HepG2 (cell line): ENCODE data around the gene ARHGAP45. TPM values are rescaled to one million over a fixed set of nuclear protein-coding genes. Genes with fewer than 3 reads are reported as not detected.

Experiments
- CEBPG ChIP-seq: IDR thresholded peaks from 2 replicates; pipeline ENCODE4 v1.6.1; 2016
- DNMT3B ChIP-seq: conservative IDR thresholded peaks from 2 replicates; pipeline ENCODE4 v1.6.1; 2016; ENCODE audit warnings: missing biosample characterization, control low read depth
- DR1 ChIP-seq: sonication (generic); formaldehyde crosslinking; IDR thresholded peaks from 2 replicates; pipeline ENCODE4 v1.8.0; 2021; ENCODE audit warnings: mild to moderate bottlenecking, missing genetic modification reagents, inconsistent platforms
- EZH2 ChIP-seq: conservative IDR thresholded peaks from 2 replicates; pipeline ENCODE4 v1.6.1; 2012; ENCODE audit warnings: mild to moderate bottlenecking, low read depth, low read length, moderate library complexity
- IKZF1 ChIP-seq: fragments of 450-650 bp; IDR thresholded peaks from 2 replicates; pipeline ENCODE4 v1.7.1; 2016
- NR2C2 ChIP-seq: sonication (generic); formaldehyde crosslinking; IDR thresholded peaks from 2 replicates; pipeline ENCODE4 v1.4.0; 2020; ENCODE audit warnings: missing genetic modification reagents, mild to moderate bottlenecking, moderate library complexity, borderline replicate concordance
- POLR2AphosphoS2 ChIP-seq: IDR thresholded peaks from 2 replicates; pipeline ENCODE4 v1.6.1; 2011; ENCODE audit warnings: low read depth, low read length, improper control_type of control experiment
- TAF1 ChIP-seq: sonication (generic); formaldehyde crosslinking; IDR thresholded peaks from 2 replicates; pipeline ENCODE4 v1.4.0; 2020; ENCODE audit warnings: missing genetic modification reagents
- TAF15 ChIP-seq: fragments of 200-400 bp; formaldehyde crosslinking; IDR thresholded peaks from one replicate; pipeline ENCODE4 v1.6.1; 2018; ENCODE audit warnings: mild to moderate bottlenecking, low read depth, low read length; ENCODE audit not compliant: poor library complexity, severe bottlenecking
- U2AF1 ChIP-seq: fragments of 200-400 bp; formaldehyde crosslinking; optimal IDR thresholded peaks from 2 replicates; pipeline ENCODE3; 2017; ENCODE audit warnings: mild to moderate bottlenecking, low read depth, low read length
- YY1 ChIP-seq: IDR thresholded peaks from 2 replicates; pipeline ENCODE4 v1.6.1; 2011; ENCODE audit warnings: low read length, low read depth, moderate library complexity, mild to moderate bottlenecking; ENCODE audit not compliant: insufficient read depth, insufficient replicate concordance
- ZEB1 ChIP-seq: IDR thresholded peaks from 2 replicates; pipeline ENCODE4 v1.6.1; 2012; ENCODE audit warnings: mild to moderate bottlenecking, low read depth, inconsistent platforms; ENCODE audit not compliant: insufficient replicate concordance
- ZNF17 ChIP-seq: sonication (generic); formaldehyde crosslinking; IDR thresholded peaks from 2 replicates; pipeline ENCODE4 v1.5.0; 2020; ENCODE audit warnings: mild to moderate bottlenecking, missing genetic modification reagents
- ZNF232 ChIP-seq: sonication (generic); formaldehyde crosslinking; IDR thresholded peaks from 2 replicates; pipeline ENCODE4 v1.4.0; 2020; ENCODE audit warnings: missing genetic modification reagents, borderline replicate concordance
- ZNF780A ChIP-seq: sonication (generic); formaldehyde crosslinking; IDR thresholded peaks from 2 replicates; pipeline ENCODE4 v1.8.0; 2022; ENCODE audit warnings: mild to moderate bottlenecking, missing genetic modification reagents, moderate library complexity
- ZNF816 ChIP-seq: sonication (generic); formaldehyde crosslinking; IDR thresholded peaks from 2 replicates; pipeline ENCODE4 v1.8.0; 2022; ENCODE audit warnings: missing genetic modification reagents, mild to moderate bottlenecking, borderline replicate concordance
- polyA plus RNA-seq, 8 experiments: library from polyadenylated mRNA; depleted of rRNA in 3 of 8; stranded (reverse) in 7 of 8; unstranded in 1 of 8; fragments of >200 nt; fragmentation: Illumina TruSeq in 4 of 8; extraction: Trizol in 4 of 8; gene quantifications; 2 replicates each; pipeline versions ENCODE4 v1.2.1 to v1.2.3, GENCODE V29; 2011 to 2016; ENCODE audit warnings: low read depth in 4 of 8, missing spikeins in 1 of 8, mixed read lengths in 1 of 8; ENCODE audit not compliant: insufficient read depth in 1 of 8
- total RNA-seq, 5 experiments: library from RNA; depleted of rRNA; stranded (reverse); fragments of >200 nt; fragmentation: Illumina TruSeq; extraction: Trizol; gene quantifications; 2 replicates each; pipeline ENCODE4 v1.2.3, GENCODE V29; 2016; ENCODE audit warnings: low read depth in 1 of 5
- TF ChIP-seq, protein P1 (sequence below): sonication (generic); formaldehyde crosslinking; IDR thresholded peaks from 2 replicates; pipeline ENCODE4 v1.4.0; 2020; ENCODE audit warnings: mild to moderate bottlenecking, missing genetic modification reagents, borderline replicate concordance
- TF ChIP-seq, protein P2 (sequence below): sonication (generic); formaldehyde crosslinking; IDR thresholded peaks from 2 replicates; pipeline ENCODE4 v1.4.0; 2020; ENCODE audit warnings: missing genetic modification reagents
- TF ChIP-seq, protein P3 (sequence below): sonication (generic); formaldehyde crosslinking; IDR thresholded peaks from 2 replicates; pipeline ENCODE4 v1.5.0; 2020; ENCODE audit warnings: mild to moderate bottlenecking, missing genetic modification reagents
- TF ChIP-seq, protein P4 (sequence below): sonication (generic); formaldehyde crosslinking; IDR thresholded peaks from 2 replicates; pipeline ENCODE4 v1.8.0; 2023; ENCODE audit warnings: mild to moderate bottlenecking, missing genetic modification reagents

ARHGAP45 gene
- total and polyA plus RNA-seq, 2 of the 13 experiments (the other 11 are each of a cell fraction or from before 2014, with no cell fraction given): 0.84 to 32.0 TPM

DNA sequence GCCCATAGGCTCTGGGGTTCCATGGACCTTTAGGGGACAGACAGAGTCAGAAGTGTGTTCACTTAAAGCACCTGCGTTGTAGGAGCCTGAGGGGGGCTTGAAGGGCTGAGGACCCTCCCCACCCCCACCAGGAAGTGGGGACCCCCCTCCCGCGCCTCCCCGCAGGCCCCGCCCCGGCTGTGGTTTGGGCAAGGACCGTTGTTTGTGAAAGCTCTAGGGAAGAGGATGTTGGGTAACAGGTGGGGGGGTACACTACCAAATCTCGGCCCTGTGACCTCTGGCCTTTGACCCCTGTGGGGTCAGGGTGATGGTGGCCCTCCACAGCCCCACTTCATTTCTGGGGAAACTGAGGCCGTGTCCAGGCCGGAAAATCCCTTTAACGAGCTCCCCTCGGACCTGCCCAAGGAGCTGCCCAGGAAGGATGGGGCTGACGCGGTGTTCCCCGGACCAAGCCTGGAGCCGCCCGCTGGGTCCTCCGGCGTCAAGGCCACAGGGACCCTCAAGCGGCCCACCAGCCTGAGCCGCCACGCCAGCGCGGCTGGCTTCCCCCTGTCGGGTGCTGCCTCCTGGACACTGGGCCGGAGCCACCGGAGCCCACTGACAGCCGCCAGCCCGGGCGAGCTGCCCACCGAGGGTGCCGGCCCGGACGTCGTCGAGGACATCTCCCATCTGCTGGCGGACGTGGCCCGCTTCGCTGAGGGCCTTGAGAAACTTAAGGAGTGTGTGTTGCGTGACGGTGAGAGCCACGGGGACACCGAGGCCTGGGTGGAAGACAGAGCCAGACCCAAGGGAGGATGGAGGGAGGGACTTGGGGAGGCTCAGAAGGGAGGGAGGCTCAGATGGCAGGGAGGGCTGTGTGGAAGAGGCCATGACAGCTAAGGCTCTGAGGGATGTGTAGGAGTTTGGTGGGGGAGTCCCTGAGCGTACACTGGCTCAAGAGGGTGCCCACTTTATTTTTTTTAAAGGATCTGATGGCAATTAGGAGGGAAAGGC, 1.3 kb downstream of the ARHGAP45 start (continued):
- TF ChIP-seq, protein P1, sequence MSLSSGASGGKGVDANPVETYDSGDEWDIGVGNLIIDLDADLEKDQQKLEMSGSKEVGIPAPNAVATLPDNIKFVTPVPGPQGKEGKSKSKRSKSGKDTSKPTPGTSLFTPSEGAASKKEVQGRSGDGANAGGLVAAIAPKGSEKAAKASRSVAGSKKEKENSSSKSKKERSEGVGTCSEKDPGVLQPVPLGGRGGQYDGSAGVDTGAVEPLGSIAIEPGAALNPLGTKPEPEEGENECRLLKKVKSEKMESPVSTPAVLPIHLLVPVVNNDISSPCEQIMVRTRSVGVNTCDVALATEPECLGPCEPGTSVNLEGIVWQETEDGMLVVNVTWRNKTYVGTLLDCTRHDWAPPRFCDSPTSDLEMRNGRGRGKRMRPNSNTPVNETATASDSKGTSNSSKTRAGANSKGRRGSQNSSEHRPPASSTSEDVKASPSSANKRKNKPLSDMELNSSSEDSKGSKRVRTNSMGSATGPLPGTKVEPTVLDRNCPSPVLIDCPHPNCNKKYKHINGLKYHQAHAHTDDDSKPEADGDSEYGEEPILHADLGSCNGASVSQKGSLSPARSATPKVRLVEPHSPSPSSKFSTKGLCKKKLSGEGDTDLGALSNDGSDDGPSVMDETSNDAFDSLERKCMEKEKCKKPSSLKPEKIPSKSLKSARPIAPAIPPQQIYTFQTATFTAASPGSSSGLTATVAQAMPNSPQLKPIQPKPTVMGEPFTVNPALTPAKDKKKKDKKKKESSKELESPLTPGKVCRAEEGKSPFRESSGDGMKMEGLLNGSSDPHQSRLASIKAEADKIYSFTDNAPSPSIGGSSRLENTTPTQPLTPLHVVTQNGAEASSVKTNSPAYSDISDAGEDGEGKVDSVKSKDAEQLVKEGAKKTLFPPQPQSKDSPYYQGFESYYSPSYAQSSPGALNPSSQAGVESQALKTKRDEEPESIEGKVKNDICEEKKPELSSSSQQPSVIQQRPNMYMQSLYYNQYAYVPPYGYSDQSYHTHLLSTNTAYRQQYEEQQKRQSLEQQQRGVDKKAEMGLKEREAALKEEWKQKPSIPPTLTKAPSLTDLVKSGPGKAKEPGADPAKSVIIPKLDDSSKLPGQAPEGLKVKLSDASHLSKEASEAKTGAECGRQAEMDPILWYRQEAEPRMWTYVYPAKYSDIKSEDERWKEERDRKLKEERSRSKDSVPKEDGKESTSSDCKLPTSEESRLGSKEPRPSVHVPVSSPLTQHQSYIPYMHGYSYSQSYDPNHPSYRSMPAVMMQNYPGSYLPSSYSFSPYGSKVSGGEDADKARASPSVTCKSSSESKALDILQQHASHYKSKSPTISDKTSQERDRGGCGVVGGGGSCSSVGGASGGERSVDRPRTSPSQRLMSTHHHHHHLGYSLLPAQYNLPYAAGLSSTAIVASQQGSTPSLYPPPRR (CRISPR knock-in tag): no peak
- TF ChIP-seq ZEB1 (no peak), ZNF17 (CRISPR knock-in tag) (no peak), TAF15 (no peak), DNMT3B (CRISPR knock-in tag) (no peak), ZNF232 (CRISPR knock-in tag) (no peak), CEBPG (CRISPR knock-in tag) (peak; percentile 10; the same call in 1 of the 2 replicates), NR2C2 (CRISPR knock-in tag) (peak; percentile 90), ZNF780A (CRISPR knock-in tag) (no peak), ZNF816 (CRISPR knock-in tag) (no peak), IKZF1 (no peak), EZH2 (no peak), DR1 (CRISPR knock-in tag) (no peak), POLR2AphosphoS2 (no peak), YY1 (peak; percentile 15), U2AF1 (no peak), TAF1 (CRISPR knock-in tag) (no peak)
- TF ChIP-seq, protein P2, sequence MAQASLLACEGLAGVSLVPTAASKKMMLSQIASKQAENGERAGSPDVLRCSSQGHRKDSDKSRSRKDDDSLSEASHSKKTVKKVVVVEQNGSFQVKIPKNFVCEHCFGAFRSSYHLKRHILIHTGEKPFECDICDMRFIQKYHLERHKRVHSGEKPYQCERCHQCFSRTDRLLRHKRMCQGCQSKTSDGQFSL (CRISPR knock-in tag): peak; percentile 50; the same call in 1 of the 2 replicates
- TF ChIP-seq, protein P3, sequence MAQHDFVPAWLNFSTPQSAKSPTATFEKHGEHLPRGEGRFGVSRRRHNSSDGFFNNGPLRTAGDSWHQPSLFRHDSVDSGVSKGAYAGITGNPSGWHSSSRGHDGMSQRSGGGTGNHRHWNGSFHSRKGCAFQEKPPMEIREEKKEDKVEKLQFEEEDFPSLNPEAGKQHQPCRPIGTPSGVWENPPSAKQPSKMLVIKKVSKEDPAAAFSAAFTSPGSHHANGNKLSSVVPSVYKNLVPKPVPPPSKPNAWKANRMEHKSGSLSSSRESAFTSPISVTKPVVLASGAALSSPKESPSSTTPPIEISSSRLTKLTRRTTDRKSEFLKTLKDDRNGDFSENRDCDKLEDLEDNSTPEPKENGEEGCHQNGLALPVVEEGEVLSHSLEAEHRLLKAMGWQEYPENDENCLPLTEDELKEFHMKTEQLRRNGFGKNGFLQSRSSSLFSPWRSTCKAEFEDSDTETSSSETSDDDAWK (CRISPR knock-in tag): no peak
- TF ChIP-seq, protein P4, sequence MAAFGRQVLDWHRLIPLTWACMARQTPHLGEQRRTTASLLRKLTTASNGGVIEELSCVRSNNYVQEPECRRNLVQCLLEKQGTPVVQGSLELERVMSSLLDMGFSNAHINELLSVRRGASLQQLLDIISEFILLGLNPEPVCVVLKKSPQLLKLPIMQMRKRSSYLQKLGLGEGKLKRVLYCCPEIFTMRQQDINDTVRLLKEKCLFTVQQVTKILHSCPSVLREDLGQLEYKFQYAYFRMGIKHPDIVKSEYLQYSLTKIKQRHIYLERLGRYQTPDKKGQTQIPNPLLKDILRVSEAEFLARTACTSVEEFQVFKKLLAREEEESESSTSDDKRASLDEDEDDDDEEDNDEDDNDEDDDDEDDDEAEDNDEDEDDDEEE (CRISPR knock-in tag): no peak
- TF ChIP-seq, all 625 proteins: peak for 11
